Cortex of kidney (tissue), 1 donor: ENCODE results near the gene TBPL2.
"Not testable (repeated sequence)": the region's sequence is repeated elsewhere in the genome, so short reads cannot be mapped to it uniquely, and the experiment has no call there.

Experiments
- DNase-seq: peaks from one replicate; lab custom pipeline; 2025; lab: John Stamatoyannopoulos, UW

TBPL2 gene

GRCh38 chr14:55440385-55440784, at the start of gene TBPL2:
TSS of gene TBPL2 (minus strand) at chr14:55440616. CDS start at chr14:55440449, 167 bp downstream.
- no peak for DNase-seq

GRCh38 chr14:55488204-55488603, 47.8 kb upstream of the TBPL2 start:
- DNase-seq, result no peak

GRCh38 chr14:55482936-55483605, 42.7 kb upstream of the TBPL2 start:
- no peak for DNase-seq

GRCh38 chr14:55481769-55482168, 41.4 kb upstream of the TBPL2 start:
- DNase-seq, result no peak

GRCh38 chr14:55477680-55478079, 37.3 kb upstream of the TBPL2 start:
- DNase-seq, result no peak

GRCh38 chr14:55476448-55476847, 36.0 kb upstream of the TBPL2 start:
- DNase-seq, result not testable (repeated sequence)

GRCh38 chr14:55473786-55474185, 33.4 kb upstream of the TBPL2 start:
- no peak for DNase-seq

- no peak for DNase-seq
Measured at GRCh38 chr14:55470025-55470424, 29.6 kb upstream of the TBPL2 start.

- no peak for DNase-seq
Measured at GRCh38 chr14:55467307-55467706, 26.9 kb upstream of the TBPL2 start.

- DNase-seq, result no peak
Measured at GRCh38 chr14:55458800-55459515, 18.5 kb upstream of the TBPL2 start.

GRCh38 chr14:55457496-55457895, 17.1 kb upstream of the TBPL2 start:
- no peak for DNase-seq

GRCh38 chr14:55456411-55456810, 16.0 kb upstream of the TBPL2 start:
- DNase-seq, result not testable (repeated sequence)

- no peak for DNase-seq
Measured at GRCh38 chr14:55454264-55455002, 14.0 kb upstream of the TBPL2 start.

GRCh38 chr14:55451950-55452349, 11.5 kb upstream of the TBPL2 start:
- no peak for DNase-seq

GRCh38 chr14:55451398-55451797, 11.0 kb upstream of the TBPL2 start:
- no peak for DNase-seq

GRCh38 chr14:55450987-55451386, 10.6 kb upstream of the TBPL2 start:
- no peak for DNase-seq

GRCh38 chr14:55450539-55450938, 10.1 kb upstream of the TBPL2 start:
- no peak for DNase-seq

- DNase-seq, result no peak
Measured at GRCh38 chr14:55450124-55450523, 9.7 kb upstream of the TBPL2 start.

- DNase-seq, result no peak
Measured at GRCh38 chr14:55449116-55449515, 8.7 kb upstream of the TBPL2 start.

- no peak for DNase-seq
Measured at GRCh38 chr14:55448141-55448614, 7.8 kb upstream of the TBPL2 start.

- DNase-seq, result no peak
Measured at GRCh38 chr14:55446833-55447232, 6.4 kb upstream of the TBPL2 start.

GRCh38 chr14:55446127-55446736, 5.8 kb upstream of the TBPL2 start:
- DNase-seq, result no peak
